SJSA1 (cell line): ENCODE data around the gene PIK3R1. TPM values are rescaled to one million over a fixed set of nuclear protein-coding genes. Genes with fewer than 3 reads are reported as not detected.

Experiments
- DNase-seq, 2 experiments: peaks; one replicate each; pipeline ENCODE4 v3.0.0-alpha.2; 2015 to 2020; ENCODE audit warnings: low spot score in 2 of 2, low read depth in 1 of 2
- H3K27ac ChIP-seq: fragments of 250-450 bp; sonication (Bioruptor Pico); 2 replicates; pipeline ENCODE4 v1.5.1; 2020; ENCODE audit warnings: mild to moderate bottlenecking, moderate library complexity
- H3K27me3 ChIP-seq: fragments of 250-450 bp; sonication (Bioruptor Pico); replicated peaks from 2 replicates; pipeline ENCODE4 v1.5.1; 2020; ENCODE audit warnings: mild to moderate bottlenecking, moderate library complexity
- H3K36me3 ChIP-seq: fragments of 250-450 bp; sonication (Bioruptor Pico); 2 replicates; pipeline ENCODE4 v1.5.1; 2020; ENCODE audit warnings: mild to moderate bottlenecking
- H3K4me1 ChIP-seq: fragments of 250-450 bp; sonication (Bioruptor Pico); replicated peaks from 2 replicates; pipeline ENCODE4 v1.6.1; 2021; ENCODE audit warnings: mild to moderate bottlenecking
- H3K4me3 ChIP-seq: fragments of 250-450 bp; sonication (Bioruptor Pico); 2 replicates; pipeline ENCODE4 v1.5.1; 2020; ENCODE audit warnings: mild to moderate bottlenecking
- H3K9me3 ChIP-seq: fragments of 250-450 bp; sonication (Bioruptor Pico); replicated peaks from 2 replicates; pipeline ENCODE4 v1.5.1; 2020; ENCODE audit warnings: mild to moderate bottlenecking
- total RNA-seq: library from RNA; depleted of rRNA; stranded (reverse); fragments of >200 nt; shearing (Covaris generic); gene quantifications from 2 replicates; pipeline ENCODE4 v1.2.3, GENCODE V29; 2014

The PIK3R1 gene
- total RNA-seq, 1 experiment from 2014 or later = 12.1 TPM

DNA sequence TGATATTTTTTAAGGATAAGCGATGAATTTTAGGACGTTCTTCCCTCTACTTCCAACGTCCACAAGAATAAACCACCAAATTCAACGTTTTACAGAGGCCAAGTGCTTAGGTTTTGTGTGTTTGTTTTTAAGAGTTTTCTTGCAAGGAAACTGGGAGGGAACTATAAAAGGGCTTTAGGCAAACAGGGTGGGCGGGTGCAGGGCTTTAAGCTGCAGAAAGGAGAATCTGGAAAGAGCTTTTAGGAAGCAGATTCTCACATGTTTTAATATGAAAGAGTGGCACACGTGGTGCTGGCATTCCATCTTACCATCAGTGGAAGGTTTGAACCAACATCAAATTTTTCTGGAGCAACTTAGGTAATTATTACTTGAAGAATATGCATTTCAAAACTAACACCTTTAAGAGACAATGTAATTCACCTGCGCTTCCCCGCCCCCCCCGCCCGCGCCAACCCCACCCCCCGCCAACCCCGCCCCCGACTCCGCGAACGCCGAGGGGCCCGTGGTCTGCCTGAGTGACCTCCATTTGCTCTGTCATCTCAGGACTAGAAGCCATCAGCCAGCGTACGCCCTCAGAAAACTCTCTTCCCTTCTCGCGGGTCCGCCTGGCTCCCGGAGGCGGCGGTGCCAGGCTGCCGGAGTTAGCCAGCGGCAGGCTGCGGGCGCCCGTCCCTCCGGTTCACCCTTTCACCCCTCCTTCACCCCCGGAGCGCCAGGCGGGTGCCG, 911 bp upstream of the PIK3R1 start:
- 0 out of 2 replicates have a peak, but pooled peaks cover 6% of the 10 kb centered on the region for H3K9me3 ChIP-seq
- peaks cover 9% of the 10 kb centered on the region for H3K36me3 ChIP-seq
- peak overlapping the region; percentile 94 for H3K4me3 ChIP-seq
- H3K27ac ChIP-seq = peak overlapping the region; percentile 87
- no peaks in the 10 kb centered on the region for H3K27me3 ChIP-seq
- peak in 1 of 2 experiments; percentile 6 for DNase-seq
- H3K4me1 ChIP-seq = peaks cover 6% of the 10 kb centered on the region

DNA sequence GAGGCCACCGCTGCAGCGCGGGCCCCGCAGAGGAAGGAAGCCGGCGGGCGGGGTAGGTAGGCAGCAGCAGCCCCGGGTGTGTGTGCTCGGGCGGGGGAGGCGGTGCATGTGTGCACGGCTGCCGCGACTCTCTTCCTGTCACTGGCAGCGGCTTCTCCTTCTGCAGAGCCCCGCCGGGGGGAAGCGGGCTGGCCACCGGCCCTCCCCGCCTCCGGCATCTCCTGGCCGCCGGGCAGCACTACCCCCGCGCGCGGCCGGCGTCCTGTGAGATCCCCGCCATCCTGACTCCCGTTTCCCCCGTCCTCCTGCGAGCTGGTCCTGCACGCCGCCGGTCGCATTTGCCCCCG, 315 bp downstream of the PIK3R1 start:
- DNase-seq = peak; percentile 61 to 87
- H3K27ac ChIP-seq = peak overlapping the region; percentile 48; the same call in 1 of the 2 replicates
- peaks cover 12% of the 10 kb centered on the region for H3K36me3 ChIP-seq
- H3K27me3 ChIP-seq = no peaks in the 10 kb centered on the region
- H3K4me1 ChIP-seq = peaks cover 6% of the 10 kb centered on the region
- peak overlapping the region; percentile 94 for H3K4me3 ChIP-seq
- no peaks in the 10 kb centered on the region for H3K9me3 ChIP-seq

DNA sequence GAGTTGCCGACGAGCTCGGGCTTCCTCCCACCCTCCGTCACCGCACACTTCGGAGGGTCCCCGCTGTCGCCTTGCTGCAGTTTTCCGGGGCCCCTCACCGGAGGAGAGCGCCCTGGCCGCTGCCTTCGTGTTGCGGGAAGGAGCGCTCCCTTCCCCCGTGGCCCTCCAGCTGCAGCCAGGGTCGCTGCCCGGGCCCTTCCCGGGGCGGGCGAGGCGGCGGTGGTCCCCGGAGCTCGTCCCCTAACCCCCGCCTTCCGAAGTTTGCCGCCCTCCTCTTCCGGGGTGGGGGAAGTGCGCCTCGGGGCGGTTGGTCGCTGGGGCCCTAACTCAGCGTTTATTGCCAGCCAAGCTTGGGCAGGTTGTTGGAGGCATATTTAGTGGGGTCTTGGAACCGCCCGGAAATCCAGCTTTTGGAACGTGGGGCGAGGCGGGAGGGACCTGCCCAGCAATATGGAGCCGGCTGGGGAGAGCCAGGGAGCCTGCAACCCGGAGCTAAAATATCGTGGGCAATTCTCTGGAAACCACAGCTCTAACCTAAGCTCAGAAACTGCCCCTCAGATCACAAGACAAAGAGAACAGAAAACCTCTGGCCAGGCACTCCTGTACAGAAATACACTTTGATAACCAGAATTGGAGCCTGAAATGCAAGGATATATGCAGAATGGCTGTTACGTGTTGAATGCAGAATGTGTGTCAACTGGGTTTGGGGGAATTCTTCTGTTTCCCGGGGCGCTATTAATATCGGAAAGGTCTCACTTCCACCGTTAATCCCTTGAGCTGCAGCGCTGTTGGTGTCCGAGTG, 890 bp downstream of the PIK3R1 start:
- peak; percentile 46 to 53 for DNase-seq

DNA sequence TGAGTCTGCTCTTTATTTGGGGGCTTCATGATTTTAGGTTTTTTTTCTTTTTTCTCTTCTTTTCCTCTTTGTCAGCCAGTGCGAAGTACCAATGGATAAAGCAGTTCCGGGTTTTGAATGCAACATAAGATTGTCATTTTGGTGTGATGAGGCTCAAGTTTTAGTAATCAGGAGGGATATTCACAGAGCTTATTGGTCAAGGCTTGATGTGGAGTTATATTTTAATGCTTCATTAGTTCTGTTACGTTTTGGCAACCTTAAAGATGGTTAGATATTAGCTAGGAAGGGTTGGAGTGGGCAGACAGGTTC, 1.4 kb downstream of the PIK3R1 start:
- peak overlapping the region; percentile 94 for H3K4me3 ChIP-seq
- peaks cover 6% of the 10 kb centered on the region for H3K4me1 ChIP-seq
- no peaks in the 10 kb centered on the region for H3K9me3 ChIP-seq
- no peaks in the 10 kb centered on the region for H3K27me3 ChIP-seq
- peaks cover 12% of the 10 kb centered on the region for H3K36me3 ChIP-seq
- H3K27ac ChIP-seq = no peak overlapping the region
- DNase-seq = no peak

More for the DNA sequence above, 890 bp downstream of the PIK3R1 start:
- Histone ChIP-seq H3K36me3 (peaks cover 12% of the 10 kb centered on the region), H3K27ac (peak overlapping the region; percentile 48; the same call in 1 of the 2 replicates), H3K9me3 (no peaks in the 10 kb centered on the region), H3K4me1 (peaks cover 6% of the 10 kb centered on the region), H3K27me3 (no peaks in the 10 kb centered on the region), H3K4me3 (peak overlapping the region; percentile 94)

DNA sequence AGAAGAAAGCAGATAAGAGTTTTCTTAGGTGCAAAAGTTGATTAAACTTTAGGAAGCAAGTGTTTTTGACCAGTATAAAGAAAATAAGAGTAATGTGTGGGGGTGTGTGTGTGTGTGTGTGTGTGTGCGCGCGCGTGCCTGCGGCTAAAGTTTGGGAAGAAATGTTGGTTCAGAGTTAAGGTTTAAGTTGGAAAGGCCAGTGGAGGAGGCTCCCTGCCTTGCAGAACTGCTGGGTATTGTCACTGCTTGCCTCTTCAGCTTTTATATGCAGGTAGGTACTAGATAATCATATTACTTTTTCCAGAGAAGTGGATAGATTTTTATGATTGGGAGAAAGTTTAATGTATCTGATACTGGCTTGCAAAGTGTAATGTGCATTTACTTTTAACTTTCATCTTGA, 2.0 kb downstream of the PIK3R1 start:
- Histone ChIP-seq H3K36me3 (peaks cover 12% of the 10 kb centered on the region), H3K27ac (no peak overlapping the region), H3K27me3 (no peaks in the 10 kb centered on the region), H3K4me1 (peaks cover 6% of the 10 kb centered on the region), H3K4me3 (peak overlapping the region; percentile 94), H3K9me3 (no peaks in the 10 kb centered on the region)
- peak in 1 of 2 experiments; percentile 3 for DNase-seq

DNA sequence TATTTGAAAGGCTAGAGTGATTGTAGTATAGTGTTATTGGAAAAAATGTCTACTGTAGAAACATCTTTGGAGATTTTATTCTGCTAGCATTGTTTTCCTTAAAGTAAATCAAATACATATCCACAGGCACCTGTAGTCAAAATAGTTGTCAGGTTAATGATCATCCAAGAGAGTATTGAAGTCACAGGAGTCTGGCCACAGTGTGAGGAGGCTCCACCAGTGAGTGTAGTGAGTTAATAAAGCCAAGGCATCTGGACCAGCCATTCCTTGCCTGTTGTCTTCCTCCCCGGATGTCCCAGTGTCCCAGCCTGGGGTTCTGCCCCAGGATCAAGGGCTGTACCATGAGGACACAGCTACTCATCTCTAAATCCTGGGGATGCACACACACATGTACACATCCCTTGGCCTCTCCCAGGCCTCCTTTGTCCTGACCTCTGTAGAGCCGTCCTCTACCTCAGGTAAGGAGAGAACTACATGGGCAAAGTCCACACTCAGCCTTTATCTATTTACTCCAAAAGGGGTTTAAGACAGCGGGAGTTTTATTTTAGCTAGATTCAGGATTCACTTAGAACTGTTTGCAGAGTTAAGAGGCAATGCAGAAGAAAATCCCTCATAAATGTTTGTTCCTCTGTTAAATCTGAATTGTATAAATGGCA, 3.7 kb downstream of the PIK3R1 start:
- Histone ChIP-seq H3K27me3 (no peaks in the 10 kb centered on the region), H3K36me3 (peaks cover 12% of the 10 kb centered on the region), H3K4me1 (peaks cover 2% of the 10 kb centered on the region), H3K4me3 (no peak overlapping the region), H3K27ac (no peak overlapping the region), H3K9me3 (no peaks in the 10 kb centered on the region)
- no peak for DNase-seq

DNA sequence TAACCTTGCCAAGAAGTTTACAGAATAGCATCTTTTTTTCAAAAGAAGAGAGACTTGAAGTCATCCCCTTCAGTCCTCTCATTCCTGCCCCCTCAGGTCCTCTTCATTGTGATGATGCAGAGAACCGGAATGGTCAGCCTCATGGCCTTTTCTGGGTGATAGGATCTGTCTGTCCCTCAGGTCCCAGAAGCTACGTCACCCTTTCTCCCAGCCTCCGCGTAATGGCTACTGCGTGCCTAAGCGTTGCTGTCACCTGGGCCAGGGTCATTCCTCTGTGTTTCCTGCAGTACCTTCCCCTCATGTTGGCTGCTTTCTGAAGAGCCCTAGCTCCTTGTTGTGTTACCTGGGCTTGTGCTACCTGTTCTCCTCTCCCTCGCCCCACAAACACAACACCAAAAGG, 4.7 kb downstream of the PIK3R1 start:
- no peak for DNase-seq
- H3K27ac ChIP-seq = no peak overlapping the region
- no peak overlapping the region for H3K4me3 ChIP-seq
- peaks cover 12% of the 10 kb centered on the region for H3K36me3 ChIP-seq
- H3K27me3 ChIP-seq = no peaks in the 10 kb centered on the region
- no peaks in the 10 kb centered on the region for H3K9me3 ChIP-seq
- no peaks in the 10 kb centered on the region for H3K4me1 ChIP-seq

DNA sequence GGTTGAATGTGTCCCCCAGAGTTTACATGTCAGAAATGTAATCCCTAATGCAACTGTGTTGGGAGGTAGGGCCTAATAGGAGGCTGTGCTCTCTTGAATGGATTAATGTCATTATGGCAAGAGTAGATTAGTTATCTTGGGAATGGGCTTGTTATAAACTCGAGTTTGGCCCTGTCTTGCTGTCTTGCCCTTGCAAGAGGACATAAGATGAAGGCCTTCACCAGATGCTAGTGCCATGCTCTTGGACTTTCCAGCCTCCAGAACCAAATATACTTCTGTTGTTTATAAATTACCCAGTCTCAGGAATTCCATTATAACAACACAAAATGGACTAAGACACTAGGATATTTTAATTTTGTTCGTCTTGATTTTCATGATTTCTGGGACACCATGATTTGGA, 5.4 kb downstream of the PIK3R1 start:
- Histone ChIP-seq H3K4me1 (no peaks in the 10 kb centered on the region), H3K27ac (no peak overlapping the region), H3K9me3 (no peaks in the 10 kb centered on the region), H3K4me3 (no peak overlapping the region), H3K27me3 (no peaks in the 10 kb centered on the region), H3K36me3 (peaks cover 9% of the 10 kb centered on the region)
- no peak for DNase-seq

DNA sequence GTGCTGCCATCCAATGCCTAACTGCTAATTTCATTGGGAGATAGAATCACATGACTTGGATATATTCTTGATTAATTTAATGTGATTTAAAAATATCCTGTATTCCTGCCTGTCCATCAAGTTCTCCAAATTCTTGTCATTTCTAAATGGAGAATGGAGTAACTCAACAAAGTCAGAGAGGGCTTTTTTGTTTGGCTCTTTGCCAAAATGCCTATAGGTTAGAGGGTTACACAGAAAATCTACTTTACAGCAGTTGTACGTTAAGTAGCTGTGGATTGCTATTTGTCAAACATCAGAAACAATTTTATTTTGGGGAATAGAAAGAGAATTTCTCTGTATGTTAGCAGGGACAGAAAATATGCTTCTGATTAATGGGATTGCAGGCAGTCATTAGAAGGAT, 5.9 kb downstream of the PIK3R1 start:
- H3K9me3 ChIP-seq = no peaks in the 10 kb centered on the region
- H3K27ac ChIP-seq = no peak overlapping the region
- peaks cover 7% of the 10 kb centered on the region for H3K36me3 ChIP-seq
- no peaks in the 10 kb centered on the region for H3K4me1 ChIP-seq
- DNase-seq = no peak
- H3K4me3 ChIP-seq = no peak overlapping the region
- H3K27me3 ChIP-seq = no peaks in the 10 kb centered on the region

DNA sequence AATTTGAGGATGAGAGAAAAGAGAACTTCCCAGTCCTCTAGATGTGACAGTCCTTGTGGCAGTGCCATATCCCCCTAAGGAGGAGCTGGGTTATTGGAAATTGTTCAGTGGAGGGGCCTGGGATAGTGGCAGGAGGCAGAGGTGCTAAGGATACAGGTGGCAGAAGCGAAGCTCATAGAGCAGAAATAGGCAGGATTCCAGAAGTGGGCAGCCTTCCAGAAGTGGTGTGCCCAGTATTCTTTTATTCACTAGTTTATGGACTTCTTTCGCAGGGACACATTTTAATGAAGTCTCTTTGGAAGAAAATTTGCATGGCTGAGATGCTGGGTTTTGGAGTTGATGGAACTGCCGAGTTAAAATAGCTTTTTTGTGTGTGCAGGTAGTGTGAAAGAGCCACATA, 6.8 kb downstream of the PIK3R1 start:
- Histone ChIP-seq H3K27me3 (no peaks in the 10 kb centered on the region), H3K27ac (no peak overlapping the region), H3K4me3 (no peak overlapping the region)

DNA sequence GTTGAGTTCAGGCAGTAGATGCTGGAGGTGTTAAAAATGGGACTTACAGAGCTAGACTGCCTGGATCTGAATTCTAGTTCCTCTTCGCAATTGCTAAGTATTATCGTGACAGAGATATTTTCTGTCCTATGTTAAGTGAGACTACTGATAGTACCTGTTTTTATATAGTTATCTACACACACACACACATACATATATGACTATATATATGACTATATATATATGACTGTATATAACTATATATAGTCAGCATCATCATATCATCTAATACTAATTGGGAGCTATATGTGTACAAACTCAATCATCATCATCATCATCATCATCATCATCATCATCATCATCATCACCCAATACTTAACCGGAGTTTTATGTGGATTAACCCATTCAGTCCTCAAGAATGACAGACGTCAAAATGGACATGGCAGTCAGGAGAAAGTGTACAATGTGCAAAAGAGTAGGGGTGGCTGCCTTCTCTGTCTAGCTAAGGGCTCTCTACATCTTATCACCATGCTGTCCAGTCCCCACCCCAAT, 7.3 kb downstream of the PIK3R1 start:
- Histone ChIP-seq H3K9me3 (no peaks in the 10 kb centered on the region), H3K27me3 (no peaks in the 10 kb centered on the region), H3K36me3 (peaks cover 18% of the 10 kb centered on the region), H3K27ac (no peak overlapping the region), H3K4me1 (no peaks in the 10 kb centered on the region), H3K4me3 (no peak overlapping the region)
- DNase-seq = no peak

More for the DNA sequence above, 6.8 kb downstream of the PIK3R1 start:
- Histone ChIP-seq H3K9me3 (no peaks in the 10 kb centered on the region), H3K4me1 (no peaks in the 10 kb centered on the region), H3K36me3 (peaks cover 14% of the 10 kb centered on the region)
- DNase-seq = no peak

DNA sequence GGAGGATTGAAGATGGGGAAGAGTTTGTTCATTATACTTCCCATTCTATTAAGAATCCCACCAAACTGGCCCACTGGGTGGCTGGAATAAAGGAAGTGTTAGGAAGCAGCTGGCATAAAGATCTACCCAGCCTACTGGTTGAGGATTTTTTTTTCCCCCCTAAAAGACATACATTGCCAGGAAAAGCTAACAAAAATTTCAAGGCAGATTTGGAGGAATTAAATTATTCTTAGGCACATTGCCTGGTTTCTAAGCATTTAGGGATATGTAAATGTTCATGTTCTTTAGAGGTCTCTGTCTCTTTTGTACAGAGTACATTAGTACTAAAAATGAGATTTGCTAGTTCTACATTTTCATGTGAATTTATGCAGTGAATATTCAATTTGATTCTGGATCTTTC, 8.3 kb downstream of the PIK3R1 start:
- no peak overlapping the region for H3K4me3 ChIP-seq
- H3K27ac ChIP-seq = no peak overlapping the region
- no peaks in the 10 kb centered on the region for H3K27me3 ChIP-seq
- DNase-seq = no peak
- no peaks in the 10 kb centered on the region for H3K4me1 ChIP-seq
- H3K36me3 ChIP-seq = peaks cover 21% of the 10 kb centered on the region
- H3K9me3 ChIP-seq = no peaks in the 10 kb centered on the region

DNA sequence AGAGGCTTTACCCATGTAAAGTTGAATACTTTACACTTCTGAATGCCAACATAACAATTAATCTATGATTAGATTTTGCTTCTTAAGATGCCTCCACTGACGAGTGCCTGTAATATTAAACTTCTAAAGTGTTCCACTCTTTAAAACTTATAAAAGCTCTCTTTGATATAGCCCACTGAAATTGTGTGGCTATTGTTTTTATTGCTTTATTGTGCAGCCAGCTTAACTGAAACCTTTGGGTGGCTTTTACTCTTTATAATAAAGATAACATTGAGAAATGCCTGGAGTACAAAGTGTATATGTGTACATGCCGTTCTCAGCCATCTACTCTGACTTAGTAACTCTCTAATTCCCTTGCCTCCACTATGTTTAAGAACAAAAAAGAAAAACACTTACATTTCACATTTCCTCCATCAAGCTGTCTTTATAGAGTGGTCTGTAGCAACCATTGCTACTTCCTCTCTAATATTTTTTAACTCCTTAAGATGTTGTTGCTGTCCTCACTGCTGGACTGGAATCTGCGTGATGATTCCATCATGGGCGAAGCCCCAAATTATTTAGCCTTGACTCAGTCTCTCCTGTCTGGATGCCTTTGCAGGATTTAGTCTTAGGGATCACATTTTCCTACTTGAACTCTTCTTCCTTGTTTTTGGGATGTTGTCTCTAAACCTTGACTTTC, 9.1 kb downstream of the PIK3R1 start:
- H3K4me3 ChIP-seq = no peak overlapping the region
- H3K4me1 ChIP-seq = no peaks in the 10 kb centered on the region
- H3K27me3 ChIP-seq = no peaks in the 10 kb centered on the region
- H3K36me3 ChIP-seq = peaks cover 21% of the 10 kb centered on the region
- no peaks in the 10 kb centered on the region for H3K9me3 ChIP-seq
- H3K27ac ChIP-seq = no peak overlapping the region
- no peak for DNase-seq
